HepG2 (cell line): ENCODE data around the gene EYA4. TPM values are rescaled to one million over a fixed set of nuclear protein-coding genes. Genes with fewer than 3 reads are reported as not detected.
"Not testable (repeated sequence)": the region's sequence is repeated elsewhere in the genome, so short reads cannot be mapped to it uniquely, and the experiment has no call there.

Experiments
- ATAC-seq: fragments of 200-7000 bp; cut with Tn5 transposase; 3 replicates; pipeline ENCODE4 v1.9.1; 2020; ENCODE audit warnings: mild to moderate bottlenecking, moderate library complexity
- BruUV-seq: library from RNA; stranded (reverse); fragments of 400-500 nt; replicated peaks from 2 replicates; lab custom pipeline; 2021; lab: Mats Ljungman, UMichigan
- CTCF ChIA-PET: fragments of 300-600 bp; formaldehyde crosslinking; extraction: SDS; loops from one replicate; lab custom pipeline; 2021; ENCODE audit warnings: low total read pairs, inconsistent platforms, low intra/inter-chr PET ratio; lab: Yijun Ruan, JAX
- POLR2A ChIA-PET: fragments of 350-600 bp; sonication (Branson Sonifier 250); formaldehyde crosslinking; loops from one replicate; lab custom pipeline; 2020; ENCODE audit warnings: antibody characterized with exemption, inconsistent platforms; lab: Yijun Ruan, JAX
- DNase-seq: peaks from one replicate; pipeline ENCODE4 v3.0.0-alpha.2; 2015; ENCODE audit warnings: low spot score
- FAIRE-seq: peaks from 3 replicates; lab custom pipeline; 2011; peaks lifted over from hg19 to GRCh38; lab: Jason Lieb, UNC
- H2AFZ ChIP-seq: one replicate; pipeline ENCODE4 v1.6.1; 2011; ENCODE audit warnings: low read length, inconsistent platforms
- H3K27ac ChIP-seq: fragments of 300-600 bp; 3 replicates; pipeline ENCODE4 v1.8.0; 2011; ENCODE audit warnings: mixed run types, mild to moderate bottlenecking, mixed read lengths, low read length, inconsistent platforms; ENCODE audit not compliant: insufficient read depth; ENCODE audit errors: extremely low read length
- H3K27me3 ChIP-seq, 2 experiments: fragments of 200-600 bp in 1 of 2; 2 replicates in 1 of 2; 3 replicates in 1 of 2; pipeline versions ENCODE4 v1.6.0 to v1.8.0; 2011; ENCODE audit warnings: low read length in 2 of 2, mild to moderate bottlenecking in 2 of 2, moderate library complexity in 2 of 2, inconsistent platforms in 1 of 2; ENCODE audit not compliant: insufficient read depth in 2 of 2, control insufficient read depth in 1 of 2
- H3K36me3 ChIP-seq, 2 experiments: fragments of 200-600 bp in 1 of 2; replicated peaks in 1 of 2; 2 replicates in 1 of 2; 3 replicates in 1 of 2; pipeline versions ENCODE4 v1.5.1 to v1.8.0; 2011; ENCODE audit warnings: low read length in 2 of 2, inconsistent platforms in 1 of 2; ENCODE audit not compliant: insufficient read depth in 2 of 2, control insufficient read depth in 1 of 2
- H3K4me1 ChIP-seq: 2 replicates; pipeline ENCODE4 v1.5.1; 2012; ENCODE audit warnings: low read length, inconsistent platforms; ENCODE audit not compliant: insufficient read depth
- H3K4me2 ChIP-seq: 2 replicates; pipeline ENCODE4 v1.6.0; 2011; ENCODE audit warnings: low read depth, low read length, inconsistent platforms
- H3K4me3 ChIP-seq, 3 experiments: fragments of 200-600 bp in 1 of 3; sonication (generic), shearing (Covaris generic) in 1 of 3; replicated peaks in 1 of 3; 2 replicates each; pipeline ENCODE4 v1.5.1; 2011 to 2016; ENCODE audit warnings: low read length in 3 of 3, inconsistent platforms in 2 of 3, low read depth in 2 of 3, mild to moderate bottlenecking in 2 of 3, control low read depth in 1 of 3, mixed read lengths in 1 of 3; ENCODE audit not compliant: insufficient read depth in 1 of 3
- H3K79me2 ChIP-seq: one replicate; pipeline ENCODE4 v1.6.1; 2011; ENCODE audit warnings: low read length, inconsistent platforms; ENCODE audit not compliant: insufficient read depth
- H3K9ac ChIP-seq: 2 replicates; pipeline ENCODE4 v1.6.0; 2011; ENCODE audit warnings: mild to moderate bottlenecking, low read depth, low read length, inconsistent platforms; ENCODE audit not compliant: insufficient read depth
- H3K9me3 ChIP-seq: 2 replicates; pipeline ENCODE4 v1.5.1; 2012; ENCODE audit warnings: mild to moderate bottlenecking, low read length
- H4K20me1 ChIP-seq: 2 replicates; pipeline ENCODE4 v1.6.0; 2011; ENCODE audit warnings: inconsistent platforms, mild to moderate bottlenecking, low read length, moderate library complexity; ENCODE audit not compliant: insufficient read depth
- CEBPZ ChIP-seq: IDR thresholded peaks from 2 replicates; pipeline ENCODE4 v1.6.1; 2012; ENCODE audit warnings: low read length, improper control_type of control experiment
- MNT ChIP-seq: fragments of 450-650 bp; IDR thresholded peaks from 2 replicates; pipeline ENCODE4 v1.6.1; 2016
- NFKB2 ChIP-seq: sonication (generic); formaldehyde crosslinking; IDR thresholded peaks from 2 replicates; pipeline ENCODE4 v1.4.0; 2020; ENCODE audit warnings: missing genetic modification reagents, borderline replicate concordance
- RARA ChIP-seq: IDR thresholded peaks from 2 replicates; pipeline ENCODE4 v1.6.1; 2016; ENCODE audit warnings: missing genetic modification reagents, missing compliant biosample characterization
- RNF2 ChIP-seq: fragments of 450-650 bp; conservative IDR thresholded peaks from 2 replicates; pipeline ENCODE4 v1.6.1; 2016; ENCODE audit warnings: low read depth
- ZNF138 ChIP-seq: sonication (generic); formaldehyde crosslinking; IDR thresholded peaks from 2 replicates; pipeline ENCODE4 v1.5.0; 2020; ENCODE audit warnings: mild to moderate bottlenecking, low read depth, missing genetic modification reagents
- ZNF282 ChIP-seq: fragments of 450-650 bp; IDR thresholded peaks from 2 replicates; pipeline ENCODE4 v1.6.1; 2018; ENCODE audit not compliant: partially characterized antibody
- ZNF674 ChIP-seq: sonication (generic); formaldehyde crosslinking; IDR thresholded peaks from 2 replicates; pipeline ENCODE4 v1.5.0; 2020; ENCODE audit warnings: low read depth, mild to moderate bottlenecking, missing genetic modification reagents
- ZNF879 ChIP-seq: sonication (generic); formaldehyde crosslinking; IDR thresholded peaks from 2 replicates; pipeline ENCODE4 v1.8.1; 2023; ENCODE audit warnings: missing genetic modification reagents
- WGBS: methylation state at CpG from one replicate; pipeline ENCODE4 v1.1.6; 2017; ENCODE audit warnings: low lambda C conversion rate; 5-methylcytosine and 5-hydroxymethylcytosine counted together
- in situ Hi-C: cut with HindIII; loops from 2 replicates; pipeline ENCODE4 v1.10.0; 2017; ENCODE audit warnings: low pct_unique_long_range_greater_than_20kb; ENCODE audit not compliant: extremely low pct_ligation_motif_present
- intact Hi-C: fragments of 100-400 bp; cut with micrococcal nuclease; formaldehyde crosslinking; loops from one replicate; pipeline ENCODE4 v1.10.0; 2022; ENCODE audit not compliant: unreplicated experiment
- polyA plus RNA-seq, 8 experiments: library from polyadenylated mRNA; depleted of rRNA in 3 of 8; stranded (reverse) in 7 of 8; unstranded in 1 of 8; fragments of >200 nt; fragmentation: Illumina TruSeq in 4 of 8; extraction: Trizol in 4 of 8; gene quantifications; 2 replicates each; pipeline versions ENCODE4 v1.2.1 to v1.2.3, GENCODE V29; 2011 to 2016; ENCODE audit warnings: low read depth in 4 of 8, missing spikeins in 1 of 8, mixed read lengths in 1 of 8; ENCODE audit not compliant: insufficient read depth in 1 of 8
- total RNA-seq, 5 experiments: library from RNA; depleted of rRNA; stranded (reverse); fragments of >200 nt; fragmentation: Illumina TruSeq; extraction: Trizol; gene quantifications; 2 replicates each; pipeline ENCODE4 v1.2.3, GENCODE V29; 2016; ENCODE audit warnings: low read depth in 1 of 5

EYA4 gene
- total and polyA plus RNA-seq, 2 of the 13 experiments (the other 11 are each of a cell fraction or from before 2014, with no cell fraction given): not detected

- TF ChIP-seq ZNF282 (no peak), RNF2 (no peak), CEBPZ (no peak), NFKB2 (CRISPR knock-in tag) (no peak), RARA (CRISPR knock-in tag) (no peak), ZNF674 (CRISPR knock-in tag) (no peak), ZNF879 (CRISPR knock-in tag) (no peak), ZNF138 (CRISPR knock-in tag) (no peak)
Observed at GRCh38 chr6:133396984-133397348, 155.8 kb downstream of the EYA4 start (continued).

- in situ Hi-C loops, ATAC-seq, POLR2A ChIA-PET: not testable (repeated sequence)
- TF ChIP-seq MNT: 0 out of 2 replicates have a peak, but pooled peaks have one; percentile 14
- TF ChIP-seq, all 625 proteins: peak for 1; not testable (repeated sequence) for 624
- H4K20me1 ChIP-seq, H3K4me1 ChIP-seq, intact Hi-C loops, H3K27ac ChIP-seq, H3K79me2 ChIP-seq, H3K9ac ChIP-seq, DNase-seq, H3K4me2 ChIP-seq, H3K36me3 ChIP-seq, H3K4me3 ChIP-seq, H3K27me3 ChIP-seq, H2AFZ ChIP-seq, H3K9me3 ChIP-seq, BruUV-seq, FAIRE-seq, CTCF ChIA-PET: not testable (repeated sequence)
- WGBS: 5% methylated on average over 4 of the region's 4 CpGs
Observed at GRCh38 chr6:133397601-133398000, 156.4 kb downstream of the EYA4 start.
